Endothelial cell of umbilical vein (primary cell): ENCODE results near the gene SERPINA5. TPM values are rescaled to one million over a fixed set of nuclear protein-coding genes. Genes with fewer than 3 reads are reported as not detected.

Source experiments
- BruUV-seq: library from RNA; stranded (reverse); fragments of 400-500 nt; replicated peaks from 2 replicates; lab custom pipeline; 2021; lab: Mats Ljungman, UMichigan
- CTCF ChIA-PET: fragments of 300-600, 350-600 bp; sonication (Branson Sonifier 250); formaldehyde crosslinking; loops from one replicate; lab custom pipeline; 2021; ENCODE audit warnings: antibody characterized with exemption, inconsistent platforms; lab: Charles Lee
- POLR2A ChIA-PET: fragments of 300-600, 350-600 bp; sonication (Branson Sonifier 250); formaldehyde crosslinking; loops from one replicate; lab custom pipeline; 2021; ENCODE audit warnings: antibody characterized with exemption, inconsistent platforms; lab: Charles Lee
- DNase-seq: peaks from one replicate; pipeline ENCODE4 v3.0.0-alpha.2; 2011; ENCODE audit warnings: low read depth, low spot score
- FAIRE-seq: peaks from 2 replicates; lab custom pipeline; 2011; peaks lifted over from hg19 to GRCh38; lab: Jason Lieb, UNC
- H2AFZ ChIP-seq: 2 replicates; pipeline ENCODE4 v1.6.0; 2012; ENCODE audit warnings: low read depth, low read length, control low read depth, inconsistent platforms
- H3K27ac ChIP-seq: 2 replicates; pipeline ENCODE4 v1.5.1; 2011; ENCODE audit warnings: low read depth, mild to moderate bottlenecking, control low read depth, low read length, moderate library complexity; ENCODE audit not compliant: insufficient read depth
- H3K27me3 ChIP-seq, 2 experiments: 2 replicates each; pipeline versions ENCODE4 v1.6.0 to v1.6.1; 2011; ENCODE audit warnings: low read length in 2 of 2, mixed read lengths in 1 of 2; ENCODE audit not compliant: control insufficient read depth in 2 of 2, insufficient read depth in 2 of 2
- H3K36me3 ChIP-seq, 2 experiments: 2 replicates in 1 of 2; 3 replicates in 1 of 2; pipeline ENCODE4 v1.5.1; 2011; ENCODE audit warnings: low read length in 2 of 2, mild to moderate bottlenecking in 1 of 2, moderate library complexity in 1 of 2; ENCODE audit not compliant: control insufficient read depth in 2 of 2, insufficient read depth in 2 of 2; ENCODE audit errors: extremely low read depth in 1 of 2
- H3K4me1 ChIP-seq: 3 replicates; pipeline ENCODE4 v1.5.1; 2011; ENCODE audit warnings: mild to moderate bottlenecking, low read length; ENCODE audit not compliant: control insufficient read depth, insufficient read depth; ENCODE audit errors: extremely low read depth
- H3K4me2 ChIP-seq: 2 replicates; pipeline ENCODE4 v1.6.1; 2011; ENCODE audit warnings: low read length, control low read depth, mixed read lengths; ENCODE audit not compliant: insufficient read depth
- H3K4me3 ChIP-seq, 3 experiments: fragments of 200-600 bp in 1 of 3; sonication (generic), shearing (Covaris generic) in 1 of 3; replicated peaks in 1 of 3; 2 replicates each; pipeline ENCODE4 v1.5.1; 2011 to 2016; ENCODE audit warnings: control low read depth in 3 of 3, low read length in 3 of 3, mild to moderate bottlenecking in 2 of 3, inconsistent platforms in 1 of 3, low read depth in 1 of 3, moderate library complexity in 1 of 3; ENCODE audit not compliant: insufficient read depth in 1 of 3
- H3K79me2 ChIP-seq: 2 replicates; pipeline ENCODE4 v1.6.0; 2012; ENCODE audit warnings: low read length, inconsistent platforms; ENCODE audit not compliant: control insufficient read depth, insufficient read depth
- H3K9ac ChIP-seq: replicated peaks from 2 replicates; pipeline ENCODE3; 2011; ENCODE audit warnings: low read length, control low read depth; ENCODE audit not compliant: insufficient read depth; ENCODE audit errors: extremely low read depth
- H3K9me1 ChIP-seq: replicated peaks from 3 replicates; pipeline ENCODE4 v1.6.0; 2011; ENCODE audit warnings: mild to moderate bottlenecking, low read length; ENCODE audit not compliant: control insufficient read depth, insufficient read depth; ENCODE audit errors: extremely low read depth
- H3K9me3 ChIP-seq: replicated peaks from 2 replicates; pipeline ENCODE4 v1.5.1; 2012; ENCODE audit warnings: low read length, inconsistent platforms; ENCODE audit not compliant: control insufficient read depth, insufficient read depth
- H4K20me1 ChIP-seq: replicated peaks from 2 replicates; pipeline ENCODE3; 2011; ENCODE audit warnings: mild to moderate bottlenecking, low read length; ENCODE audit not compliant: control insufficient read depth, insufficient read depth; ENCODE audit errors: extremely low read depth
- CTCF ChIP-seq, 2 donors: IDR thresholded peaks; 1 replicate in 1 of 2; 2 replicates in 1 of 2; pipeline ENCODE4 v1.5.1; 2011; ENCODE audit warnings: low read length in 2 of 2, mild to moderate bottlenecking in 2 of 2, moderate library complexity in 2 of 2, control low read depth in 1 of 2, inconsistent platforms in 1 of 2, low read depth in 1 of 2; ENCODE audit not compliant: insufficient read depth in 1 of 2; ENCODE audit errors: extremely low read depth in 1 of 2
- EZH2 ChIP-seq: IDR thresholded peaks from 2 replicates; pipeline ENCODE4 v1.6.1; 2012; ENCODE audit warnings: borderline replicate concordance, low read depth, mild to moderate bottlenecking, moderate library complexity, low read length, inconsistent platforms; ENCODE audit not compliant: severe bottlenecking
- FOS ChIP-seq: IDR thresholded peaks from 2 replicates; pipeline ENCODE4 v1.6.1; 2011; ENCODE audit warnings: mild to moderate bottlenecking, low read length, moderate library complexity, borderline replicate concordance; ENCODE audit not compliant: insufficient read depth
- GATA2 ChIP-seq: IDR thresholded peaks from 2 replicates; pipeline ENCODE4 v1.7.0; 2011; ENCODE audit warnings: low read depth, mild to moderate bottlenecking, moderate library complexity, mixed read lengths, low read length; ENCODE audit not compliant: insufficient read length, insufficient read depth
- JUN ChIP-seq: IDR thresholded peaks from 2 replicates; pipeline ENCODE4 v1.6.1; 2011; ENCODE audit warnings: borderline replicate concordance, low read depth; ENCODE audit not compliant: insufficient read length, insufficient read depth
- MAX ChIP-seq: IDR thresholded peaks from 2 replicates; pipeline ENCODE4 v1.6.1; 2011; ENCODE audit not compliant: insufficient read depth, insufficient read length
- MYC ChIP-seq: IDR thresholded peaks from one replicate; pipeline ENCODE4 v1.6.1; 2011; ENCODE audit warnings: mild to moderate bottlenecking, low read depth, low read length
- POLR2A ChIP-seq: IDR thresholded peaks from 2 replicates; pipeline ENCODE4 v1.6.1; 2012; ENCODE audit warnings: low read depth, mild to moderate bottlenecking, control low read depth, low read length
- POLR2AphosphoS5 ChIP-seq: IDR thresholded peaks from 2 replicates; pipeline ENCODE4 v1.6.1; 2012; ENCODE audit warnings: low read depth, mild to moderate bottlenecking, control low read depth, low read length, moderate library complexity; ENCODE audit not compliant: insufficient read depth
- dilution Hi-C: fragments of 300-500 bp; cut with MboI; formaldehyde crosslinking; loops from one replicate; pipeline ENCODE4 v1.15.0; 2019; ENCODE audit warnings: low sequenced_read_pairs; ENCODE audit not compliant: extremely low pct_ligation_motif_present
- intact Hi-C: fragments of 100-400 bp; cut with micrococcal nuclease; formaldehyde crosslinking; loops from one replicate; pipeline ENCODE4 v1.10.0; 2022
- polyA plus RNA-seq, 4 experiments: library from polyadenylated mRNA; depleted of rRNA in 3 of 4; stranded (reverse) in 3 of 4; unstranded in 1 of 4; fragments of >200 nt; gene quantifications; 2 replicates each; pipeline versions ENCODE4 v1.2.1 to v1.2.3, GENCODE V29; 2011 to 2012; ENCODE audit warnings: missing spikeins in 1 of 4
- total RNA-seq: library from RNA; stranded (reverse); gene quantifications from 2 replicates; pipeline ENCODE4 v1.2.3, GENCODE V29; 2021

The SERPINA5 gene
- total and polyA plus RNA-seq, 2 donors (not counting 3 experiments of a cell fraction or from before 2014, with no cell fraction given), result 0.12 TPM; not detected in 1

DNA sequence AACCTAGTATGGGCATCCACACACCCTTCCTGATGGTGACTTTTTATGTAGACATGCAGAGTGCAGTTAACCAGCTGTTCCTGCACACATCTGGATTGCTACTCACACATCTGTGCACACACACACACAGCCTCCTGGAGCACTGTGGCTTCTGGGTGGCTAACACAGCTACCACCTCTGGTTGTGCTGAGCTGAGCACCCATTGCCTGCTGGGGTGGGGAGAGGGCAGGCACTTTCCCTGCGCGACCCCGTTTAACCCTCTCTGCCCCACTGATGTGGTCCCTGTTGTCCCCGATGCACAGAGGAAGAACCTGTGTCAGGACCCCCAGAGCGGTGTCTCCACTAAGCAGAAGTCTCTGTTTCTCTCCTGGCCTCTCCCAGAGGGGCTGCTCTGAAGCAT is 16.6 kb downstream of the SERPINA5 start:
- no peaks in the 10 kb centered on the region for H3K9me3 ChIP-seq
- H3K79me2 ChIP-seq, result no peaks in the 10 kb centered on the region
- CTCF ChIA-PET, result interaction anchor here (1.3 kb wide), 1 partner anchor 17 kb away, joined by 3 read pairs; the partner anchor contains the start of gene SERPINA5
- H3K9ac ChIP-seq, result no peak overlapping the region
- H4K20me1 ChIP-seq, result no peaks in the 10 kb centered on the region
- H3K4me2 ChIP-seq, result no peak overlapping the region
- intact Hi-C loops, result no loop called here
- no peaks in the 10 kb centered on the region for H3K36me3 ChIP-seq
- no peaks in the 10 kb centered on the region for H3K9me1 ChIP-seq
- POLR2A ChIA-PET, result no interaction called here
- FAIRE-seq (no peak), DNase-seq (no peak)
- no peak overlapping the region for H2AFZ ChIP-seq
- no peak overlapping the region for H3K27ac ChIP-seq
- H3K4me3 ChIP-seq, result no peak overlapping the region
- TF ChIP-seq GATA2, result no peak
- no peak for TF ChIP-seq MAX
- no peak for TF ChIP-seq POLR2A
- TF ChIP-seq MYC, result no peak
- TF ChIP-seq JUN, result no peak
- TF ChIP-seq CTCF (IDR thresholded peaks at IDR 0.05; ENCODE audit: extremely low read depth in 1 of 2, insufficient read depth in 1 of 2, low read depth in 1 of 2, low read length in 2 of 2), result no peak
- TF ChIP-seq POLR2AphosphoS5, result no peak
- no peak for TF ChIP-seq EZH2
- no peak for TF ChIP-seq FOS
- peaks cover 36% of the 10 kb centered on the region for H3K4me1 ChIP-seq
- dilution Hi-C loops, result no loop called here
- H3K27me3 ChIP-seq, result no peaks in the 10 kb centered on the region
- BruUV-seq, result no TSS peak
